OCI-LY3 (cell line): ENCODE measurements around the gene STAM2.

Experiments
- H2AFZ ChIP-seq: fragments of 200-600, 300-600 bp; shearing (Covaris generic); 2 replicates; pipeline ENCODE4 v1.6.0; 2014; ENCODE audit warnings: antibody characterized with exemption, low read depth, low read length
- H3K27ac ChIP-seq: fragments of 200-600, 300-600 bp; sonication (generic); 2 replicates; pipeline ENCODE4 v1.5.1; 2014; ENCODE audit warnings: mild to moderate bottlenecking, low read length, moderate library complexity, mixed read lengths
- H3K27me3 ChIP-seq: fragments of 200-600, 300-600 bp; sonication (generic); 2 replicates; pipeline ENCODE4 v1.6.1; 2014; ENCODE audit warnings: low read depth, low read length, mixed read lengths
- H3K36me3 ChIP-seq: fragments of 200-600, 300-600 bp; sonication (generic); replicated peaks from 2 replicates; pipeline ENCODE3; 2014; ENCODE audit warnings: low read depth, low read length, mixed read lengths
- H3K4me1 ChIP-seq: fragments of 300-600, 200-600 bp; sonication (generic); 2 replicates; pipeline ENCODE4 v1.6.1; 2014; ENCODE audit warnings: low read length, mixed read lengths
- H3K4me2 ChIP-seq: fragments of 200-600, 300-600 bp; sonication (generic); 2 replicates; pipeline ENCODE4 v1.6.1; 2014; ENCODE audit warnings: low read length, mixed read lengths
- H3K4me3 ChIP-seq: fragments of 300-600, 200-600 bp; sonication (generic); 2 replicates; pipeline ENCODE4 v1.5.1; 2014; ENCODE audit warnings: antibody characterized with exemption, mild to moderate bottlenecking, low read length, moderate library complexity
- H3K79me2 ChIP-seq: fragments of 300-600, 200-600 bp; shearing (Covaris generic); 2 replicates; pipeline ENCODE4 v1.6.1; 2014; ENCODE audit warnings: mild to moderate bottlenecking, low read length, mixed read lengths
- H3K9ac ChIP-seq: fragments of 300-600, 200-600 bp; shearing (Covaris generic); 2 replicates; pipeline ENCODE4 v1.6.0; 2014; ENCODE audit warnings: mild to moderate bottlenecking, low read length, moderate library complexity
- H3K9me3 ChIP-seq: fragments of 200-600, 300-600 bp; shearing (Covaris generic); 2 replicates; pipeline ENCODE4 v1.6.1; 2014; ENCODE audit warnings: low read length, mixed read lengths; ENCODE audit not compliant: insufficient read depth
- H4K20me1 ChIP-seq: fragments of 200-600, 300-600 bp; sonication (generic); 2 replicates; pipeline ENCODE4 v1.6.1; 2016; ENCODE audit warnings: low read length, mixed read lengths; ENCODE audit not compliant: insufficient read depth
- CTCF ChIP-seq: fragments of 200-600, 300-600 bp; sonication (generic); IDR thresholded peaks from 2 replicates; pipeline ENCODE4 v1.5.1; 2014; ENCODE audit warnings: antibody characterized with exemption, low read length, low read depth
- EZH2phosphoT487 ChIP-seq: fragments of 200-600 bp; shearing (Covaris generic); IDR thresholded peaks from 2 replicates; pipeline ENCODE4 v1.6.1; 2018; ENCODE audit warnings: antibody characterized with exemption, mixed run types, low read depth

The STAM2 gene

GRCh38 chr2:152219077-152219828 is 43.7 kb upstream of the STAM2 start:
- Histone ChIP-seq H3K4me3 (no peak overlapping the region), H3K4me1 (no peaks in the 10 kb centered on the region), H3K27ac (no peak overlapping the region), H3K4me2 (no peak overlapping the region), H3K36me3 (no peaks in the 10 kb centered on the region), H3K9me3 (no peaks in the 10 kb centered on the region), H3K79me2 (no peaks in the 10 kb centered on the region), H3K9ac (no peak overlapping the region), H3K27me3 (no peaks in the 10 kb centered on the region), H4K20me1 (no peaks in the 10 kb centered on the region), H2AFZ (no peak overlapping the region)
- TF ChIP-seq EZH2phosphoT487 (no peak), CTCF (no peak)

GRCh38 chr2:152201466-152201830 is 25.9 kb upstream of the STAM2 start:
- TF ChIP-seq EZH2phosphoT487 (no peak), CTCF (no peak)
- H3K79me2 ChIP-seq = no peaks in the 10 kb centered on the region
- H3K4me2 ChIP-seq = no peak overlapping the region
- no peaks in the 10 kb centered on the region for H3K4me1 ChIP-seq
- H3K4me3 ChIP-seq = no peak overlapping the region
- no peaks in the 10 kb centered on the region for H4K20me1 ChIP-seq
- peaks cover 11% of the 10 kb centered on the region for H3K27me3 ChIP-seq
- no peak overlapping the region for H2AFZ ChIP-seq
- H3K36me3 ChIP-seq = no peaks in the 10 kb centered on the region
- no peak overlapping the region for H3K27ac ChIP-seq
- H3K9me3 ChIP-seq = no peaks in the 10 kb centered on the region
- H3K9ac ChIP-seq = no peak overlapping the region

- Histone ChIP-seq H3K79me2 (no peaks in the 10 kb centered on the region), H3K4me3 (no peak overlapping the region), H2AFZ (no peak overlapping the region), H3K27ac (no peak overlapping the region), H3K9me3 (no peaks in the 10 kb centered on the region), H3K9ac (no peak overlapping the region), H3K27me3 (peaks cover 11% of the 10 kb centered on the region), H3K36me3 (no peaks in the 10 kb centered on the region), H4K20me1 (no peaks in the 10 kb centered on the region), H3K4me1 (no peaks in the 10 kb centered on the region), H3K4me2 (no peak overlapping the region)
- no peak for TF ChIP-seq CTCF
- TF ChIP-seq EZH2phosphoT487 = no peak
These were observed 25.3 kb upstream of the STAM2 start for GRCh38 chr2:152200565-152201465.

- H3K27ac ChIP-seq = no peak overlapping the region
- no peaks in the 10 kb centered on the region for H3K79me2 ChIP-seq
- H4K20me1 ChIP-seq = no peaks in the 10 kb centered on the region
- no peak overlapping the region for H3K9ac ChIP-seq
- no peaks in the 10 kb centered on the region for H3K4me1 ChIP-seq
- TF ChIP-seq EZH2phosphoT487 (no peak), CTCF (no peak)
- H3K27me3 ChIP-seq = peaks cover 11% of the 10 kb centered on the region
- no peak overlapping the region for H2AFZ ChIP-seq
- no peak overlapping the region for H3K4me3 ChIP-seq
- no peaks in the 10 kb centered on the region for H3K36me3 ChIP-seq
- no peaks in the 10 kb centered on the region for H3K9me3 ChIP-seq
- H3K4me2 ChIP-seq = no peak overlapping the region
These were observed 24.5 kb upstream of the STAM2 start for GRCh38 chr2:152200101-152200500.
